HS-27A (cell line): ENCODE results near the gene DNAI2.
"Not testable (repeated sequence)": the region's sequence is repeated elsewhere in the genome, so short reads cannot be mapped to it uniquely, and the experiment has no call there.

Experiments
- DNase-seq: peaks from one replicate; pipeline ENCODE4 v3.0.0-alpha.2; 2012; ENCODE audit warnings: low read depth, missing footprints

DNAI2 gene

GRCh38 chr17:74274709-74275340 is 791 bp downstream of the DNAI2 start:
- no peak for DNase-seq

GRCh38 chr17:74276051-74276476 is 2.0 kb downstream of the DNAI2 start:
- DNase-seq = no peak

- DNase-seq = no peak
These were observed 2.5 kb downstream of the DNAI2 start for GRCh38 chr17:74276541-74277009.

- no peak for DNase-seq
These were observed 3.9 kb downstream of the DNAI2 start for GRCh38 chr17:74277935-74278334.

- not testable (repeated sequence) for DNase-seq
These were observed 5.6 kb downstream of the DNAI2 start for GRCh38 chr17:74279617-74280016.

- no peak for DNase-seq
These were observed 6.1 kb downstream of the DNAI2 start for GRCh38 chr17:74280093-74280513.

GRCh38 chr17:74281799-74282198 is 7.8 kb downstream of the DNAI2 start:
- no peak for DNase-seq

GRCh38 chr17:74282274-74282586 is 8.2 kb downstream of the DNAI2 start:
- not testable (repeated sequence) for DNase-seq

- no peak for DNase-seq
These were observed 8.7 kb downstream of the DNAI2 start for GRCh38 chr17:74282587-74283370.

- no peak for DNase-seq
These were observed 9.3 kb downstream of the DNAI2 start for GRCh38 chr17:74283371-74283673.

- no peak for DNase-seq
These were observed 13.1 kb downstream of the DNAI2 start for GRCh38 chr17:74287031-74287602.

- DNase-seq = no peak
These were observed 14.8 kb downstream of the DNAI2 start for GRCh38 chr17:74288785-74289184.

GRCh38 chr17:74289688-74290087 is 15.7 kb downstream of the DNAI2 start:
- no peak for DNase-seq

GRCh38 chr17:74290340-74290739 is 16.3 kb downstream of the DNAI2 start:
- DNase-seq = no peak

GRCh38 chr17:74292495-74292894 is 18.5 kb downstream of the DNAI2 start:
- DNase-seq = no peak

GRCh38 chr17:74295625-74296547 is 21.9 kb downstream of the DNAI2 start:
- no peak for DNase-seq

- no peak for DNase-seq
These were observed 22.5 kb downstream of the DNAI2 start for GRCh38 chr17:74296548-74296936.

GRCh38 chr17:74297941-74298340 is 23.9 kb downstream of the DNAI2 start:
- no peak for DNase-seq

- DNase-seq = no peak
These were observed 24.7 kb downstream of the DNAI2 start for GRCh38 chr17:74298778-74299177.

- no peak for DNase-seq
These were observed 25.4 kb downstream of the DNAI2 start for GRCh38 chr17:74299226-74300009.

GRCh38 chr17:74303305-74303704 is 29.3 kb downstream of the DNAI2 start:
- no peak for DNase-seq

GRCh38 chr17:74304184-74304583 is 30.1 kb downstream of the DNAI2 start:
- DNase-seq = no peak
